GM23248 (cell line): ENCODE measurements around the gene KCTD20. TPM values are rescaled to one million over a fixed set of nuclear protein-coding genes. Genes with fewer than 3 reads are reported as not detected.

ENCODE experiments used
- DNase-seq: peaks from one replicate; pipeline ENCODE4 v3.0.0-alpha.2; 2015
- H2AFZ ChIP-seq: fragments of 200-600 bp; sonication (generic); 2 replicates; pipeline ENCODE4 v1.6.1; 2016; ENCODE audit warnings: antibody characterized with exemption
- H3F3A ChIP-seq: fragments of 200-600 bp; sonication (generic); 2 replicates; pipeline ENCODE4 v1.6.1; 2016; ENCODE audit warnings: mild to moderate bottlenecking, antibody characterized with exemption, mixed run types; ENCODE audit not compliant: insufficient read depth
- H3K27ac ChIP-seq: fragments of 200-600 bp; sonication (generic); 2 replicates; pipeline ENCODE4 v1.5.1; 2016; ENCODE audit warnings: mild to moderate bottlenecking
- H3K27me3 ChIP-seq: fragments of 200-600 bp; sonication (generic); replicated peaks from 2 replicates; pipeline ENCODE4 v1.6.1; 2016; ENCODE audit warnings: mild to moderate bottlenecking; ENCODE audit not compliant: insufficient read depth
- H3K36me3 ChIP-seq: fragments of 200-600 bp; sonication (generic); 2 replicates; pipeline ENCODE4 v1.6.1; 2016; ENCODE audit warnings: low read depth, mild to moderate bottlenecking
- H3K4me1 ChIP-seq: fragments of 200-600 bp; sonication (generic); 2 replicates; pipeline ENCODE4 v1.6.1; 2016; ENCODE audit warnings: mild to moderate bottlenecking; ENCODE audit not compliant: insufficient read depth
- H3K4me2 ChIP-seq: fragments of 200-600 bp; sonication (generic); one replicate; pipeline ENCODE4 v1.6.1; 2016; ENCODE audit warnings: mild to moderate bottlenecking; ENCODE audit not compliant: unreplicated experiment
- H3K4me3 ChIP-seq: fragments of 200-600 bp; sonication (generic); 2 replicates; pipeline ENCODE4 v1.5.1; 2016; ENCODE audit warnings: mild to moderate bottlenecking
- H3K79me2 ChIP-seq: fragments of 200-600 bp; sonication (generic); 2 replicates; pipeline ENCODE4 v1.6.1; 2016; ENCODE audit warnings: mild to moderate bottlenecking; ENCODE audit not compliant: insufficient read depth
- H3K9ac ChIP-seq: fragments of 200-600 bp; sonication (generic); 2 replicates; pipeline ENCODE4 v1.6.1; 2016; ENCODE audit warnings: mild to moderate bottlenecking
- H3K9me2 ChIP-seq: fragments of 200-600 bp; sonication (generic); 2 replicates; pipeline ENCODE4 v1.6.1; 2016; ENCODE audit warnings: mixed run types, mild to moderate bottlenecking, moderate library complexity; ENCODE audit not compliant: insufficient read depth
- H3K9me3 ChIP-seq: fragments of 200-600 bp; sonication (generic); one replicate; pipeline ENCODE4 v1.6.1; 2017; ENCODE audit warnings: low read depth
- H4K20me1 ChIP-seq: fragments of 200-600 bp; sonication (generic); 2 replicates; pipeline ENCODE4 v1.6.0; 2016; ENCODE audit not compliant: insufficient read depth
- EZH2 ChIP-seq: fragments of 200-600 bp; sonication (generic); IDR thresholded peaks from 2 replicates; pipeline ENCODE4 v1.6.1; 2018; ENCODE audit warnings: antibody characterized with exemption, mild to moderate bottlenecking; ENCODE audit not compliant: insufficient read depth, poor library complexity, severe bottlenecking
- EZH2phosphoT487 ChIP-seq: fragments of 200-600 bp; sonication (generic); IDR thresholded peaks from 2 replicates; pipeline ENCODE4 v1.6.1; 2018; ENCODE audit warnings: antibody characterized with exemption, moderate library complexity, mild to moderate bottlenecking, low read depth; ENCODE audit not compliant: insufficient read depth
- WGBS, 2 experiments: methylation state at CpG; one replicate each; pipeline ENCODE4 v1.1.6; 2015 to 2017; ENCODE audit warnings: low lambda C conversion rate in 2 of 2, low coverage in 1 of 2; ENCODE audit errors: missing lambda C conversion rate in 2 of 2; 5-methylcytosine and 5-hydroxymethylcytosine counted together
- in situ Hi-C: fragments of 300-500 bp; cut with MboI; formaldehyde crosslinking; loops from 2 replicates; pipeline ENCODE4 v1.15.0; 2020
- polyA plus RNA-seq: library from polyadenylated mRNA; unstranded; fragments of >200 nt; fragmentation: Nextera tagmentation; extraction: Ambion mirVana; gene quantifications from 2 replicates; pipeline ENCODE4 v1.2.1, GENCODE V29; 2016
- total RNA-seq: library from RNA; depleted of rRNA; stranded (reverse); fragments of >200 nt; shearing (Covaris generic); gene quantifications from 2 replicates; pipeline ENCODE4 v1.2.3, GENCODE V29; 2014

Gene KCTD20
- total and polyA plus RNA-seq, 2 experiments from 2014 or later, result 52.7 to 120 TPM

DNA sequence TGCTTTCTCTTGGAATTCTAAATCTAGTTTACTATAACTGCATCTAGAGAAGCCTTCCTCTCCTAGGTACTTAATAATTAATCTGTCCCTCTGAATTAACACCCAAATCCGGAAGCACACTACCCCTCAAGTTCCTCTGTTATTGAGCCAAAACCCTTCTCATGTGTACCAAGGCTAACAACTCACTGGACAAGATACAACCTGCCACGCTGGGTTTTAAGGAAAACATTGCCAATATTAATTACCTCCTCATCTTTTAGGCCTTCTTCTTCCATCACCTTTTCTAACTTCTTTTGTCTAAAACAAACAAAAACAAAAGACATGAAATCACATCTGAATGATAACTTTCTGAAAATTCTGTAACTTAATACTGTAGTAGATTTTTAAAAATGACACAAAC is 82.5 kb downstream of the KCTD20 start:
- Histone ChIP-seq H3K9ac (no peak overlapping the region), H3K4me3 (no peak overlapping the region), H3K27ac (no peak overlapping the region), H3K9me2 (no peaks in the 10 kb centered on the region), H3K4me2 (no peak overlapping the region), H2AFZ (no peak overlapping the region), H4K20me1 (no peaks in the 10 kb centered on the region), H3K36me3 (peaks cover 47% of the 10 kb centered on the region), H3K9me3 (no peaks in the 10 kb centered on the region), H3K27me3 (no peaks in the 10 kb centered on the region), H3F3A (peaks cover 19% of the 10 kb centered on the region; the same call in 1 of the 2 replicates), H3K79me2 (peaks cover 62% of the 10 kb centered on the region), H3K4me1 (no peaks in the 10 kb centered on the region; the same call in 1 of the 2 replicates)
- no peak for TF ChIP-seq EZH2phosphoT487
- TF ChIP-seq EZH2, result no peak
- DNase-seq, result no peak
- in situ Hi-C loops, result no loop called here
- 50 to 62% methylated on average over 2 of the region's 2 CpGs for whole genome bisulfite sequencing, 2 experiments

DNA sequence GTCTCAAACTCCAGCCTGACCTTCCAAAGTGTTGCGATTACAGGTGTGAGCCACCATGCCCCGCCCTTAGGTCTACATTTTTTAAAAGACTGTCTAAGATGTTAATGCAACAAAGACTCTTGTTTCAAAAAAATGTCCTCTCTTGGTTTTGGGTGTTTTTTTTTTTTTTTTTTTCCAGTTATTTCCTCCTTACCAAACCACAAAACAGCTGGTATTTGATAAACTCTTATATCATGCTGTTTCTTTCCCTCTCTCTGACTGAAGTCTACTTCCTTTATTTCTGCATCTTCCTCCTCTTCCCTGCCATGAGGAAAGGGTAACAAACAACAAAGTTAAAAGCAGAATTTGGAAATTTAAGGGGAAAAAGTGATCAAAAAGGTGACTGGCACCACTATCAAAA is 83.3 kb downstream of the KCTD20 start:
- Histone ChIP-seq H3K79me2 (peaks cover 69% of the 10 kb centered on the region), H3K4me2 (no peak overlapping the region), H3K4me3 (no peak overlapping the region), H3K9me3 (no peaks in the 10 kb centered on the region), H3K27ac (no peak overlapping the region), H3K4me1 (no peaks in the 10 kb centered on the region; the same call in 1 of the 2 replicates), H3K36me3 (peaks cover 46% of the 10 kb centered on the region), H3K9me2 (no peaks in the 10 kb centered on the region), H4K20me1 (peaks cover 3% of the 10 kb centered on the region; the same call in 1 of the 2 replicates), H3K27me3 (no peaks in the 10 kb centered on the region), H3K9ac (no peak overlapping the region), H2AFZ (no peak overlapping the region), H3F3A (peaks cover 19% of the 10 kb centered on the region; the same call in 1 of the 2 replicates)
- in situ Hi-C loops, result no loop called here
- 98 to 99% methylated on average over 2 of the region's 2 CpGs for WGBS, 2 experiments
- DNase-seq, result no peak
- TF ChIP-seq EZH2 (no peak), EZH2phosphoT487 (no peak)

- Histone ChIP-seq H3K9ac (no peak overlapping the region), H3K4me1 (peaks cover 10% of the 10 kb centered on the region; the same call in 1 of the 2 replicates), H3F3A (peaks cover 23% of the 10 kb centered on the region; the same call in 1 of the 2 replicates), H3K9me2 (no peaks in the 10 kb centered on the region), H3K27ac (no peak overlapping the region), H3K79me2 (peaks cover 100% of the 10 kb centered on the region), H3K36me3 (peaks cover 52% of the 10 kb centered on the region), H2AFZ (no peak overlapping the region), H3K27me3 (no peaks in the 10 kb centered on the region), H3K9me3 (no peaks in the 10 kb centered on the region), H4K20me1 (peaks cover 17% of the 10 kb centered on the region), H3K4me2 (no peak overlapping the region), H3K4me3 (no peak overlapping the region)
- TF ChIP-seq EZH2phosphoT487 (no peak), EZH2 (no peak)
- in situ Hi-C loops, result no loop called here
- no peak for DNase-seq
- 7 to 8% methylated on average over 1 of the region's 1 CpG for WGBS, 2 experiments
Observed at GRCh38 chr6:36533321-36533720, 90.5 kb downstream of the KCTD20 start.

GRCh38 chr6:36536873-36537547 is 94.2 kb downstream of the KCTD20 start:
- H2AFZ ChIP-seq, result no peak overlapping the region
- no peaks in the 10 kb centered on the region for H3K27me3 ChIP-seq
- 92 to 95% methylated on average over 3 of the region's 3 CpGs for WGBS, 2 experiments
- peaks cover 13% of the 10 kb centered on the region; the same call in 1 of the 2 replicates for H3F3A ChIP-seq
- peaks cover 10% of the 10 kb centered on the region; the same call in 1 of the 2 replicates for H4K20me1 ChIP-seq
- in situ Hi-C loops, result no loop called here
- peaks cover 14% of the 10 kb centered on the region; the same call in 1 of the 2 replicates for H3K4me1 ChIP-seq
- no peak overlapping the region for H3K4me2 ChIP-seq
- H3K9me3 ChIP-seq, result no peaks in the 10 kb centered on the region
- no peak overlapping the region for H3K4me3 ChIP-seq
- H3K79me2 ChIP-seq, result peaks cover 100% of the 10 kb centered on the region
- H3K9ac ChIP-seq, result no peak overlapping the region
- TF ChIP-seq EZH2phosphoT487, result no peak
- no peak for TF ChIP-seq EZH2
- no peak overlapping the region for H3K27ac ChIP-seq
- H3K36me3 ChIP-seq, result peaks cover 60% of the 10 kb centered on the region
- peak; percentile 9 for DNase-seq
- no peaks in the 10 kb centered on the region for H3K9me2 ChIP-seq
